GM20431 (cell line): ENCODE results near the gene UGT1A7.
"Not testable (repeated sequence)": the region's sequence is repeated elsewhere in the genome, so short reads cannot be mapped to it uniquely, and the experiment has no call there.

Source experiments
- in situ Hi-C: fragments of 300-500 bp; cut with MseI, MboI; formaldehyde crosslinking; loops from one replicate; pipeline ENCODE4 v1.15.0; 2020; ENCODE audit warnings: low sequenced_read_pairs; ENCODE audit not compliant: unreplicated experiment

UGT1A7 gene

GRCh38 chr2:233708942-233709341, 27.2 kb downstream of the UGT1A7 start:
- in situ Hi-C loops, result loop anchor here (25.0 kb wide), 1 partner anchor 247 kb away; no protein-coding TSS in a partner anchor

GRCh38 chr2:233711312-233712008, 29.8 kb downstream of the UGT1A7 start:
- in situ Hi-C loops, result loop anchor here (25.0 kb wide), 1 partner anchor 249 kb away; no protein-coding TSS in a partner anchor

- in situ Hi-C loops, result loop anchor here (25.0 kb wide), 1 partner anchor 250 kb away; no protein-coding TSS in a partner anchor
These were observed 31.0 kb downstream of the UGT1A7 start, which contains the start of gene UGT1A5 for GRCh38 chr2:233712611-233713261. Gene UGT1A5 (plus strand): TSS chr2:233712907. CDS start chr2:233712992, 85 bp downstream.

- in situ Hi-C loops, result loop anchor here (25.0 kb wide), 1 partner anchor 251 kb away; no protein-coding TSS in a partner anchor
These were observed 31.5 kb downstream of the UGT1A7 start for GRCh38 chr2:233713262-233713615.

- in situ Hi-C loops, result loop anchor here (25.0 kb wide), 1 partner anchor 252 kb away; no protein-coding TSS in a partner anchor
These were observed 32.4 kb downstream of the UGT1A7 start for GRCh38 chr2:233714121-233714520.

GRCh38 chr2:233718552-233718951, 36.9 kb downstream of the UGT1A7 start, which contains the start of gene UGT1A4:
Gene UGT1A4 (plus strand): TSS chr2:233718736. CDS start chr2:233718821, 85 bp downstream.
- in situ Hi-C loops, result loop anchor here (25.0 kb wide), 1 partner anchor 256 kb away; no protein-coding TSS in a partner anchor

GRCh38 chr2:233728723-233729301, 47.1 kb downstream of the UGT1A7 start, which contains the start of gene UGT1A3:
Gene UGT1A3 (plus strand): TSS chr2:233729042. CDS start chr2:233729127, 85 bp downstream.
- in situ Hi-C loops, result no loop called here

GRCh38 chr2:233736868-233737653, 55.4 kb downstream of the UGT1A7 start:
- in situ Hi-C loops, result not testable (repeated sequence)

- in situ Hi-C loops, result no loop called here
These were observed 59.2 kb downstream of the UGT1A7 start for GRCh38 chr2:233740870-233741269.

- in situ Hi-C loops, result no loop called here
These were observed 62.0 kb downstream of the UGT1A7 start for GRCh38 chr2:233743464-233744259.

GRCh38 chr2:233745073-233745755, 63.5 kb downstream of the UGT1A7 start:
- in situ Hi-C loops, result no loop called here

GRCh38 chr2:233745838-233746237, 64.1 kb downstream of the UGT1A7 start:
- in situ Hi-C loops, result not testable (repeated sequence)

GRCh38 chr2:233746475-233747282, 65.0 kb downstream of the UGT1A7 start:
- in situ Hi-C loops, result no loop called here

GRCh38 chr2:233747283-233747544, 65.5 kb downstream of the UGT1A7 start:
- in situ Hi-C loops, result no loop called here

GRCh38 chr2:233750689-233751088, 69.0 kb downstream of the UGT1A7 start:
- in situ Hi-C loops, result not testable (repeated sequence)

- in situ Hi-C loops, result not testable (repeated sequence)
These were observed 69.7 kb downstream of the UGT1A7 start for GRCh38 chr2:233751212-233752009.
